ENCODE measurements around the gene PPTC7.

DNA sequence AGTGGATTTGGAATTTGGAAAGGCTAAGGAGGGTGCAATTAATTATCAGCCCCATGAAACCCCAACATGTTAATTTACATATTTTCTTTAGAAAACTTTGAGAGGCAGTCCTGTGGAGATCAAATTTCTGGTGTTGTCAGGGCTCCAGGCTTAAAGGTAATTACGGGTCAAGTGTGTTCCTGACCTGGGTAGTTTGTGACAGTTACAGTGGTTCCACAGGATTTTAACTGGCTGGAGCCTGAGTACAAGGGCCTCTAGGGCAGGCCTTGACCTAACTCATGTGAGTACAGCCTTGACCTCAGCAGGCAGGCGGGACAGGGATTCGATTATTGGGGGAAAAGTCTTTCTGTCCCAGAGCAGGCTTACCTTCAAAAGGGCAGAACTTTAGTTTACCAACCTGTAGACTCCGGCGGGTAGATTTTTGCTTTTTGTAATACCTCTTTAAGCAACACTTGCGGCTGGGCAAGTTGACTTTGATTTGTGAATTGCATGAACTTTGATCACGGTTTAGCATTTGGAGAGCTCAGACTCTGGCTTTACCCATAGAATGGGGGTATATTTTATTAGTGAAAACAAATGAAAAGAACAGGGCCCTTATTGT lies 8.4 kb upstream of the PPTC7 start:
- TF ChIP-seq, protein P1, sequence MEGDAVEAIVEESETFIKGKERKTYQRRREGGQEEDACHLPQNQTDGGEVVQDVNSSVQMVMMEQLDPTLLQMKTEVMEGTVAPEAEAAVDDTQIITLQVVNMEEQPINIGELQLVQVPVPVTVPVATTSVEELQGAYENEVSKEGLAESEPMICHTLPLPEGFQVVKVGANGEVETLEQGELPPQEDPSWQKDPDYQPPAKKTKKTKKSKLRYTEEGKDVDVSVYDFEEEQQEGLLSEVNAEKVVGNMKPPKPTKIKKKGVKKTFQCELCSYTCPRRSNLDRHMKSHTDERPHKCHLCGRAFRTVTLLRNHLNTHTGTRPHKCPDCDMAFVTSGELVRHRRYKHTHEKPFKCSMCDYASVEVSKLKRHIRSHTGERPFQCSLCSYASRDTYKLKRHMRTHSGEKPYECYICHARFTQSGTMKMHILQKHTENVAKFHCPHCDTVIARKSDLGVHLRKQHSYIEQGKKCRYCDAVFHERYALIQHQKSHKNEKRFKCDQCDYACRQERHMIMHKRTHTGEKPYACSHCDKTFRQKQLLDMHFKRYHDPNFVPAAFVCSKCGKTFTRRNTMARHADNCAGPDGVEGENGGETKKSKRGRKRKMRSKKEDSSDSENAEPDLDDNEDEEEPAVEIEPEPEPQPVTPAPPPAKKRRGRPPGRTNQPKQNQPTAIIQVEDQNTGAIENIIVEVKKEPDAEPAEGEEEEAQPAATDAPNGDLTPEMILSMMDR (IDR thresholded peaks at IDR 0.05), result no peak
- TF ChIP-seq POLR2A (IDR thresholded peaks at IDR 0.05), result no peak
